ENCODE results near the gene ABCC4. TPM values are rescaled to one million over a fixed set of nuclear protein-coding genes. Genes with fewer than 3 reads are reported as not detected.

Gene ABCC4
- total and polyA plus RNA-seq, 2 of the 13 experiments (the other 11 are each of a cell fraction or from before 2014, with no cell fraction given) = 4.2 to 11.3 TPM

GRCh38 chr13:95204231-95204765 is 97.0 kb downstream of the ABCC4 start (continued):
- no peak for TF ChIP-seq SRF (IDR thresholded peaks at IDR 0.05; ENCODE audit: low read depth, low read length)
- no peak for TF ChIP-seq THYN1 (CRISPR knock-in tag; IDR thresholded peaks at IDR 0.05; ENCODE audit: borderline replicate concordance, low read depth)
- TF ChIP-seq ZNF790 (CRISPR knock-in tag; IDR thresholded peaks at IDR 0.05; ENCODE audit: borderline replicate concordance) = no peak
- TF ChIP-seq ELF1 (CRISPR knock-in tag; IDR thresholded peaks at IDR 0.05) = no peak
- no peak for TF ChIP-seq HOXD1 (CRISPR knock-in tag; IDR thresholded peaks at IDR 0.05)
- no peak for TF ChIP-seq DR1 (CRISPR knock-in tag; IDR thresholded peaks at IDR 0.05)
- TF ChIP-seq ZNF7 (CRISPR knock-in tag; IDR thresholded peaks at IDR 0.05) = no peak
- no peak for TF ChIP-seq MYNN (CRISPR knock-in tag; IDR thresholded peaks at IDR 0.05; ENCODE audit: low read depth)
- TF ChIP-seq MAX (IDR thresholded peaks at IDR 0.05) = no peak
- TF ChIP-seq CCAR2 (optimal IDR thresholded peaks at IDR 0.05; ENCODE audit: low read depth, low read length) = no peak
- TF ChIP-seq ZNF800 (CRISPR knock-in tag; IDR thresholded peaks at IDR 0.05) = no peak
- TF ChIP-seq MBNL3 (CRISPR knock-in tag; conservative IDR thresholded peaks at IDR 0.05) = no peak
- no peak for TF ChIP-seq MAZ (IDR thresholded peaks at IDR 0.05; ENCODE audit: borderline replicate concordance, low read depth, low read length)
- TF ChIP-seq MAZ (CRISPR knock-in tag; IDR thresholded peaks at IDR 0.05; ENCODE audit: low read depth) = no peak

Data from HepG2 (cell line).